Prostate gland (tissue), 2 donors: ENCODE measurements around the gene CSNK1E. TPM values are rescaled to one million over a fixed set of nuclear protein-coding genes. Genes with fewer than 3 reads are reported as not detected.

Experiments used
- DNase-seq: peaks from one replicate; pipeline ENCODE4 v3.0.0-alpha.2; 2019; ENCODE audit warnings: low spot score
- H3K27ac ChIP-seq, 2 donors: fragments of 200-600 bp; sonication (generic); 2 replicates each; pipeline ENCODE4 v1.5.1; 2017 to 2019
- H3K27me3 ChIP-seq: fragments of 200-600 bp; sonication (generic); replicated peaks from 2 replicates; pipeline ENCODE4 v1.5.1; 2019; ENCODE audit not compliant: insufficient read depth
- H3K36me3 ChIP-seq, 2 donors: fragments of 200-600 bp; sonication (generic); 1 replicate in 1 of 2; 2 replicates in 1 of 2; pipeline versions ENCODE4 v1.5.1 to v1.8.1; 2017 to 2019
- H3K4me1 ChIP-seq: fragments of 200-600 bp; sonication (generic); replicated peaks from 2 replicates; pipeline ENCODE4 v1.5.1; 2019
- H3K4me3 ChIP-seq, 2 donors: fragments of 200-600 bp; sonication (generic); 2 replicates each; pipeline ENCODE4 v1.5.1; 2017 to 2019
- H3K9me3 ChIP-seq: fragments of 200-600 bp; sonication (generic); 2 replicates; pipeline ENCODE4 v1.5.1; 2017
- POLR2A ChIP-seq: fragments of 450-650 bp; IDR thresholded peaks from one replicate; pipeline ENCODE4 v1.6.1; 2016; ENCODE audit warnings: antibody characterized with exemption, mild to moderate bottlenecking
- POLR2AphosphoS5 ChIP-seq: sonication (generic); formaldehyde crosslinking; IDR thresholded peaks from one replicate; pipeline ENCODE4 v1.6.1; 2017; ENCODE audit warnings: antibody characterized with exemption
- WGBS: methylation state at CpG from one replicate; pipeline ENCODE4 v1.1.5; 2018; 5-methylcytosine and 5-hydroxymethylcytosine counted together
- intact Hi-C: fragments of 100-400 bp; cut with DNase I; formaldehyde crosslinking; loops from one replicate; pipeline ENCODE4 v1.14.2; 2022
- small RNA-seq, 2 donors: library from RNA; depleted of rRNA; stranded (forward); fragments of <200 nt; gene quantifications; one replicate each; pipeline ENCODE3, GENCODE V24; 2016
- total RNA-seq, 2 donors: library from RNA; depleted of rRNA; stranded (reverse); fragments of >200 nt; gene quantifications; one replicate each; pipeline ENCODE4 v1.1.0, GENCODE V29; 2016

CSNK1E gene
- total RNA-seq, 2 donors from 2014 or later, result 82.8 to 190 TPM

DNA sequence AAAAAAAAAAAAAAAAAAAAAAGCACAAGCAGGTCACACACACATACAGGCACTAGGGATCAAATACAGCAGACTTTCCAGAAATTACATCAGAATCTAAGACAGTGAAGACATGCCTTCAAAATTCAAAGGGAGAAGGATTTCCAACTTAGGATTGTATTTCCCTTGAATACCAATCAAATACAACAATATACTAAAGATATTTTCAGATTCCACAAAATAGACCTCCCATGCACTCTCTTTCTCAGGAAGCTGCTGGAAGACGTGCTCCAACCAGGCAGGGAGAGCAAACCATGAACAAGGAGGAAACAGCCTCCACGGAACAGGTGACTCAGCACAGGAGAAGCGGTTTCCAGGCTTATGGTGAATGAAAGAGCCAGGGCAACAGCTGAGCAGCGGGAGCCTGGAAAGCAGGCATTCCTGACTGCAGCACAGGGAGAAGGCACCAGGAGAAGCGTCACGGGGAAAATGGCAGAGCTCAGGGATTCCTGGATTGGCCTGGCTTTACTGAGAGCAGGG, 76.4 kb downstream of the CSNK1E start:
- Histone ChIP-seq H3K27me3 (no peaks in the 10 kb centered on the region), H3K36me3 (no peaks in the 10 kb centered on the region), H3K9me3 (no peaks in the 10 kb centered on the region), H3K4me1 (peaks cover 20% of the 10 kb centered on the region), H3K27ac (no peak overlapping the region), H3K4me3 (no peak overlapping the region)
- 56% methylated on average over 6 of the region's 6 CpGs for WGBS
- TF ChIP-seq POLR2AphosphoS5 (peak; percentile 51), POLR2A (no peak)
- intact Hi-C loops, result no loop called here
- DNase-seq, result peak; percentile 36

Small RNA genes lying within 50 kb of the gene (small RNA-seq; reads per million reads assigned to genes)
- 0 reads per million in 2 donors for gene RF00017

Other genes starting within 250 kb of the CSNK1E start
- gene SLC16A8, start 233.2 kb downstream of the CSNK1E start, total RNA-seq, result under 1 TPM; 0.28 to 0.59 TPM
- 1 to 10 TPM in 1 of 2 donors, under 1 TPM in 1; 0.14 to 5.5 TPM for gene BAIAP2L2, start 206.7 kb downstream of the CSNK1E start, total RNA-seq
- 100 to 1,000 TPM in 1 of 2 donors, 10 to 100 TPM in 1; 61.5 to 138 TPM for gene PLA2G6, start 135.6 kb downstream of the CSNK1E start, total RNA-seq
- 10 to 100 TPM; 23.6 to 26.0 TPM for gene MAFF, start 115.4 kb downstream of the CSNK1E start, total RNA-seq
- gene TMEM184B, start 44.4 kb downstream of the CSNK1E start, total RNA-seq, result 100 to 1,000 TPM in 1 of 2 donors, 10 to 100 TPM in 1; 76.0 to 137 TPM
- 1 to 10 TPM in 1 of 2 donors, not detected in 1; 3.2 TPM for gene KCNJ4, start 137.8 kb upstream of the CSNK1E start, total RNA-seq
- gene KDELR3, start 150.7 kb upstream of the CSNK1E start, total RNA-seq, result 10 to 100 TPM; 13.8 to 25.4 TPM
- gene DDX17, start 188.9 kb upstream of the CSNK1E start, total RNA-seq, result 100 to 1,000 TPM; 374 to 600 TPM